ENCODE results near the gene PRRT2.

GRCh38 chr16:29802416-29802935, 9.5 kb upstream of the PRRT2 start:
- no peak for TF ChIP-seq EZH2 (IDR thresholded peaks at IDR 0.05)
- TF ChIP-seq POLR2AphosphoS5 (IDR thresholded peaks at IDR 0.05; ENCODE audit: borderline replicate concordance, low read depth, low read length), result no peak
- no peak for TF ChIP-seq FOXP2 (optimal IDR thresholded peaks at IDR 0.05; ENCODE audit: control extremely low read depth, extremely low read length, insufficient read depth)
